Measurements from ENCODE around the gene SECTM1.

DNA sequence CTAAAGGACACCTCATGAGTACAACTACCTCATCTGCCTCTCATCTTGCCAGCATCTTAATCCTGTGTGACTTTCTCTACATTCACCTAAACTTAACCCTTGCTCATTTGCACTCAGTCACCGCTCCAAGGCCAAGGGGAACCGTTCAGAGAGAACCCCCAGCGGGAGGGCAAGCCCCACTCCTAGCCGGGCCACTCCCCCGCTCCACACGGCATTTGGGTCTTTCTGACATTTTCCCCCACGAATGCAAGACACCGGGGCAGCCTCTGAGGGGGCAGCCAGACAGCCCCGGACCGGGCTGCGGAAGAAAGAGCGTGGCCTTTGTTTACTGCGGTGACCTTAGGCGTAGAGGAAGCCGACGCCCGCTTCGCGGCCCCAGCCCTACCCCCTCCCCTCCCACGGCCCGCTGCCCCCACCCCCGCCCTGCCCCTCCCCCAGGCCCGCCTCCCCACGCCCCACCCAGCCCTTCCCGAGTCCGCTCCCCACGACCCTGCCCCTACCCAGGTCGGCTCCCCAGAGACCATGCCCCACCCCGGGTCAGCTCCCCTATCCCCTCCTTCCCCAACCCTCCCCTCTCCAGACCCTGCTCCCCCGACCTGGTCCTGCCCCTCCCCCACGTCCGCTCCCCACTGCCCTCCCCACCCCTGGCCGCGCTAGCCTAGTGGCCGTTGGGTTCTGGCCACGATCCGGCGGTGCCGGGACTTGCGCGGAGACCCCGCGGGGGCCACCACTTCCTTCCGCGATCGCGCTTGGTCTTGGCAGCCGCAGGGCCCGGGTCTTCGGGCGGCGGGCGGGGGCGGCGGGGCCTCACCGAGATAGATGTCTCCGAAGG lies 60.9 kb downstream of the SECTM1 start:
- TF ChIP-seq EZH2 (IDR thresholded peaks at IDR 0.05; ENCODE audit: insufficient read depth, poor library complexity, severe bottlenecking): no peak
- no peak for TF ChIP-seq EZH2phosphoT487 (IDR thresholded peaks at IDR 0.05; ENCODE audit: insufficient read depth, low read depth)

All from GM23248 (cell line).